K562 (cell line): ENCODE data around the gene ATF5. TPM values are rescaled to one million over a fixed set of nuclear protein-coding genes. Genes with fewer than 3 reads are reported as not detected.
A peak's percentile ranks its signal among the peaks of the same experiment; 100 is the strongest.

Experiments
- ATAC-seq: fragments of 200-7000 bp; cut with Tn5 transposase; 3 replicates; pipeline ENCODE4 v1.9.1; 2020; ENCODE audit warnings: moderate library complexity
- BruUV-seq: library from RNA; stranded (reverse); fragments of 400-500 nt; replicated peaks from 2 replicates; lab custom pipeline; 2021; lab: Mats Ljungman, UMichigan
- CTCF ChIA-PET: fragments of 300-600 bp; formaldehyde crosslinking; extraction: SDS; loops from one replicate; lab custom pipeline; 2021; ENCODE audit warnings: low intra/inter-chr PET ratio; lab: Yijun Ruan, JAX
- POLR2A ChIA-PET: fragments of 300-600, 350-650 bp; sonication (Branson Sonifier 250); formaldehyde crosslinking; extraction: SDS; loops from one replicate; lab custom pipeline; 2021; ENCODE audit warnings: antibody characterized with exemption, inconsistent platforms; lab: Yijun Ruan, JAX
- DNase-seq, 4 experiments: peaks; one replicate each; pipeline versions ENCODE4 v3.0.0 to v3.0.0-alpha.2; 2011 to 2018; ENCODE audit warnings: low spot score in 3 of 4, mixed read lengths in 3 of 4; ENCODE audit errors: extremely low read depth in 1 of 4
- FAIRE-seq: peaks from 2 replicates; lab custom pipeline; 2011; peaks lifted over from hg19 to GRCh38; lab: Jason Lieb, UNC
- H2AFZ ChIP-seq: 2 replicates; pipeline ENCODE4 v1.6.0; 2011; ENCODE audit warnings: low read depth, low read length, control low read depth, inconsistent platforms
- H3K27ac ChIP-seq: fragments of 200-600 bp; 3 replicates; pipeline ENCODE4 v1.8.0; 2011; ENCODE audit warnings: low read depth, mild to moderate bottlenecking, control low read depth, inconsistent platforms, low read length, moderate library complexity, mixed read lengths; ENCODE audit errors: extremely low read depth
- H3K27me3 ChIP-seq, 2 experiments: fragments of 300-600 bp in 1 of 2; 2 replicates in 1 of 2; 3 replicates in 1 of 2; pipeline versions ENCODE4 v1.6.0 to v1.8.0; 2011; ENCODE audit warnings: inconsistent platforms in 2 of 2, low read length in 2 of 2, mild to moderate bottlenecking in 1 of 2, mixed read lengths in 1 of 2, moderate library complexity in 1 of 2; ENCODE audit not compliant: control insufficient read depth in 2 of 2, insufficient read depth in 2 of 2
- H3K36me3 ChIP-seq: fragments of 300-600 bp; 3 replicates; pipeline ENCODE4 v1.8.0; 2011; ENCODE audit warnings: mild to moderate bottlenecking, low read length, inconsistent platforms; ENCODE audit not compliant: control insufficient read depth, insufficient read depth
- H3K4me1 ChIP-seq, 2 experiments: fragments of 200-600 bp in 1 of 2; replicated peaks in 1 of 2; 2 replicates in 1 of 2; 3 replicates in 1 of 2; pipeline versions ENCODE4 v1.5.1 to v1.8.0; 2011; ENCODE audit warnings: inconsistent platforms in 2 of 2, low read length in 2 of 2, mild to moderate bottlenecking in 1 of 2, mixed read lengths in 1 of 2, moderate library complexity in 1 of 2; ENCODE audit not compliant: control insufficient read depth in 2 of 2, insufficient read depth in 2 of 2
- H3K4me2 ChIP-seq: 2 replicates; pipeline ENCODE4 v1.6.1; 2011; ENCODE audit warnings: low read length, control low read depth, inconsistent platforms, mixed read lengths; ENCODE audit not compliant: insufficient read depth
- H3K4me3 ChIP-seq: fragments of 200-600 bp; sonication (generic), shearing (Covaris generic); 2 replicates; pipeline ENCODE4 v1.5.1; 2016; ENCODE audit warnings: control low read depth, inconsistent platforms
- H3K79me2 ChIP-seq: fragments of 200-600 bp; 3 replicates; pipeline ENCODE4 v1.8.0; 2011; ENCODE audit warnings: low read length, inconsistent platforms; ENCODE audit not compliant: control insufficient read depth, insufficient read depth
- H3K9ac ChIP-seq, 2 experiments: 2 replicates each; pipeline versions ENCODE4 v1.6.0 to v1.6.1; 2011; ENCODE audit warnings: low read depth in 2 of 2, low read length in 2 of 2, control low read depth in 1 of 2, inconsistent platforms in 1 of 2, mild to moderate bottlenecking in 1 of 2, mixed read lengths in 1 of 2; ENCODE audit not compliant: insufficient read depth in 1 of 2
- H3K9me1 ChIP-seq: one replicate; pipeline ENCODE4 v1.6.0; 2011; ENCODE audit warnings: inconsistent platforms, mild to moderate bottlenecking, low read length, moderate library complexity; ENCODE audit not compliant: control insufficient read depth, insufficient read depth
- H3K9me3 ChIP-seq: replicated peaks from 2 replicates; pipeline ENCODE4 v1.5.1; 2011; ENCODE audit warnings: low read depth, low read length, inconsistent platforms; ENCODE audit not compliant: control insufficient read depth, insufficient read depth
- H4K20me1 ChIP-seq: replicated peaks from 2 replicates; pipeline ENCODE4 v1.6.1; 2011; ENCODE audit warnings: low read length, inconsistent platforms, mixed read lengths; ENCODE audit not compliant: control insufficient read depth, insufficient read depth
- CBX8 ChIP-seq: fragments of 200-600 bp; sonication (generic); IDR thresholded peaks from 2 replicates; pipeline ENCODE4 v1.6.1; 2012; ENCODE audit warnings: borderline replicate concordance, mixed run types, low read depth, mild to moderate bottlenecking, moderate library complexity, mixed read lengths, low read length, control low read depth, inconsistent platforms; ENCODE audit not compliant: poor library complexity, severe bottlenecking; ENCODE audit errors: extremely low read depth
- E2F5 ChIP-seq: sonication (generic); formaldehyde crosslinking; IDR thresholded peaks from 2 replicates; pipeline ENCODE4 v1.8.0; 2022; ENCODE audit warnings: mild to moderate bottlenecking, missing genetic modification reagents
- FIP1L1 ChIP-seq: fragments of 200-400 bp; formaldehyde crosslinking; IDR thresholded peaks from 2 replicates; pipeline ENCODE4 v1.6.1; 2018; ENCODE audit warnings: mild to moderate bottlenecking, low read depth, low read length; ENCODE audit not compliant: poor library complexity, severe bottlenecking
- HCFC1 ChIP-seq: IDR thresholded peaks from 2 replicates; pipeline ENCODE4 v1.6.1; 2012; ENCODE audit warnings: low read depth, low read length, improper control_type of control experiment
- RBM25 ChIP-seq: fragments of 200-400 bp; formaldehyde crosslinking; IDR thresholded peaks from 2 replicates; pipeline ENCODE4 v1.6.1; 2018; ENCODE audit warnings: low read length, low read depth, moderate library complexity; ENCODE audit not compliant: severe bottlenecking
- RERE ChIP-seq: sonication (generic); formaldehyde crosslinking; IDR thresholded peaks from 2 replicates; pipeline ENCODE4 v1.8.0; 2023; ENCODE audit warnings: missing genetic modification reagents, mild to moderate bottlenecking, borderline replicate concordance
- USF1 ChIP-seq: sonication (generic); formaldehyde crosslinking; IDR thresholded peaks from 2 replicates; pipeline ENCODE4 v1.9.0; 2022; ENCODE audit warnings: mild to moderate bottlenecking, missing genetic modification reagents
- ZNF699 ChIP-seq: fragments of 250-450 bp; sonication (Bioruptor Pico); IDR thresholded peaks from 2 replicates; pipeline ENCODE4 v1.8.0; 2021; ENCODE audit warnings: mild to moderate bottlenecking, moderate library complexity; ENCODE audit not compliant: insufficient replicate concordance
- WGBS: fragments of 100-300 bp; shearing (Covaris generic); methylation state at CpG from one replicate; pipeline ENCODE4 v1.1.6; 2016; ENCODE audit warnings: low coverage, mixed read lengths; ENCODE audit not compliant: insufficient coverage; ENCODE audit errors: missing lambda C conversion rate; 5-methylcytosine and 5-hydroxymethylcytosine counted together
- in situ Hi-C: fragments of 300-500 bp; cut with MboI; formaldehyde crosslinking; loops from 4 replicates; pipeline ENCODE4 v1.15.0; 2018; ENCODE audit warnings: inconsistent platforms, mixed read lengths
- intact Hi-C: fragments of 100-400 bp; cut with micrococcal nuclease; formaldehyde crosslinking; loops from 2 replicates; pipeline ENCODE4 v1.14.2; 2022
- polyA plus RNA-seq, 8 experiments: library from polyadenylated mRNA; depleted of rRNA in 4 of 8; stranded (reverse) in 5 of 8; unstranded in 3 of 8; fragments of >200 nt; fragmentation: Nextera tagmentation in 2 of 8; fragmentation: Illumina TruSeq in 1 of 8; extraction: Ambion mirVana in 2 of 8; extraction: Trizol in 1 of 8; gene quantifications; 2 replicates each; pipeline versions ENCODE4 v1.2.1 to v1.2.3, GENCODE V29; 2011 to 2014; ENCODE audit warnings: inconsistent platforms in 1 of 8, missing spikeins in 1 of 8
- total RNA-seq, 7 experiments: library from RNA; depleted of rRNA in 6 of 7; stranded (reverse); fragments of >200 nt in 6 of 7; fragmentation: Illumina TruSeq in 2 of 7; extraction: Trizol in 2 of 7; gene quantifications; 2 replicates each; pipeline versions ENCODE4 v1.2.1 to v1.2.3, GENCODE V29; 2011 to 2021; ENCODE audit warnings: low replicate concordance in 1 of 7

Gene ATF5
- total and polyA plus RNA-seq, 9 of the 15 experiments (the other 6 are each of a cell fraction or from before 2014, with no cell fraction given) = 3.0 to 57.6 (median 11.1) TPM

- no peaks in the 10 kb centered on the region for H3K27me3 ChIP-seq
- BruUV-seq = no TSS peak
- H3K9me3 ChIP-seq = no peaks in the 10 kb centered on the region
- no peak overlapping the region for H3K27ac ChIP-seq
- intact Hi-C loops = no loop called here
- no peak overlapping the region for H3K9ac ChIP-seq
- H2AFZ ChIP-seq = no peak overlapping the region
- no peak overlapping the region for H3K4me2 ChIP-seq
- H3K79me2 ChIP-seq = peaks cover 2% of the 10 kb centered on the region
- H3K36me3 ChIP-seq = peaks cover 55% of the 10 kb centered on the region
- DNase-seq (no peak), FAIRE-seq (no peak), ATAC-seq (no peak)
- ChIA-PET POLR2A (no interaction called here), CTCF (no interaction called here)
- H3K4me3 ChIP-seq = no peak overlapping the region
- in situ Hi-C loops = no loop called here
- no peaks in the 10 kb centered on the region for H3K9me1 ChIP-seq
- H3K4me1 ChIP-seq = peaks cover 6 to 61% of the 10 kb centered on the region in 2 experiments; a peak in 3 of 5 replicates
- H4K20me1 ChIP-seq = no peaks in the 10 kb centered on the region
- WGBS = 91% methylated on average over 5 of the region's 5 CpGs
- TF ChIP-seq E2F5 (CRISPR knock-in tag) (no peak), FIP1L1 (no peak), RERE (no peak), USF1 (no peak), RBM25 (peak; percentile 78), HCFC1 (no peak), CBX8 (no peak), ZNF699 (CRISPR knock-in tag) (no peak)
Measured at GRCh38 chr19:49883094-49883493, 45.9 kb upstream of the ATF5 start.
